Duodenal mucosa (tissue), 2 donors: ENCODE results near the gene KLHDC4.
A peak's percentile ranks its signal among the peaks of the same experiment; 100 is the strongest.

ENCODE experiments used
- H3K27ac ChIP-seq: one replicate; pipeline ENCODE4 v1.7.0; 2013; ENCODE audit warnings: low read depth, low read length
- H3K27me3 ChIP-seq, 2 donors: one replicate each; pipeline ENCODE4 v1.7.0; 2013; ENCODE audit warnings: low read length in 2 of 2, control low read depth in 1 of 2; ENCODE audit not compliant: insufficient read depth in 2 of 2, control insufficient read depth in 1 of 2
- H3K36me3 ChIP-seq, 2 donors: one replicate each; pipeline ENCODE4 v1.7.0; 2013; ENCODE audit warnings: low read length in 2 of 2, control low read depth in 1 of 2; ENCODE audit not compliant: insufficient read depth in 2 of 2, control insufficient read depth in 1 of 2
- H3K4me1 ChIP-seq, 2 donors: one replicate each; pipeline ENCODE4 v1.7.0; 2013; ENCODE audit warnings: low read length in 2 of 2, control low read depth in 1 of 2; ENCODE audit not compliant: insufficient read depth in 2 of 2, control insufficient read depth in 1 of 2
- H3K4me3 ChIP-seq, 2 donors: one replicate each; pipeline ENCODE4 v1.7.0; 2013; ENCODE audit warnings: low read length in 2 of 2, low read depth in 1 of 2
- H3K9ac ChIP-seq, 2 donors: one replicate each; pipeline ENCODE4 v1.7.0; 2013; ENCODE audit warnings: low read length in 2 of 2, low read depth in 1 of 2
- H3K9me3 ChIP-seq, 2 donors: one replicate each; pipeline ENCODE4 v1.7.0; 2013; ENCODE audit warnings: low read length in 2 of 2, control low read depth in 1 of 2; ENCODE audit not compliant: control insufficient read depth in 1 of 2

KLHDC4 gene

GRCh38 chr16:87802670-87803069 lies 36.9 kb upstream of the KLHDC4 start:
- no peaks in the 10 kb centered on the region for H3K9me3 ChIP-seq
- no peak overlapping the region for H3K27ac ChIP-seq
- H3K36me3 ChIP-seq = no peaks in the 10 kb centered on the region
- no peak overlapping the region for H3K9ac ChIP-seq
- no peak overlapping the region for H3K4me3 ChIP-seq
- peaks cover 17 to 19% of the 10 kb centered on the region in 2 donors for H3K4me1 ChIP-seq
- H3K27me3 ChIP-seq = no peaks in the 10 kb centered on the region

- H3K27ac ChIP-seq = no peak overlapping the region
Observed at GRCh38 chr16:87801679-87802259, 36.0 kb upstream of the KLHDC4 start.

GRCh38 chr16:87800497-87800896 lies 34.7 kb upstream of the KLHDC4 start:
- Histone ChIP-seq H3K9ac (no peak overlapping the region), H3K27ac (no peak overlapping the region), H3K9me3 (no peaks in the 10 kb centered on the region), H3K36me3 (no peaks in the 10 kb centered on the region), H3K4me3 (no peak overlapping the region), H3K27me3 (no peaks in the 10 kb centered on the region), H3K4me1 (no peaks in the 10 kb centered on the region)

More at GRCh38 chr16:87801679-87802259, 36.0 kb upstream of the KLHDC4 start:
- Histone ChIP-seq H3K9ac (no peak overlapping the region), H3K4me1 (peaks cover 10% of the 10 kb centered on the region in 2 donors), H3K9me3 (no peaks in the 10 kb centered on the region), H3K27me3 (no peaks in the 10 kb centered on the region), H3K36me3 (no peaks in the 10 kb centered on the region), H3K4me3 (no peak overlapping the region)

- Histone ChIP-seq H3K36me3 (no peaks in the 10 kb centered on the region), H3K4me1 (peaks cover 2 to 4% of the 10 kb centered on the region in 2 donors), H3K9ac (no peak overlapping the region), H3K4me3 (no peak overlapping the region), H3K9me3 (no peaks in the 10 kb centered on the region), H3K27me3 (no peaks in the 10 kb centered on the region), H3K27ac (no peak overlapping the region)
Observed at GRCh38 chr16:87795336-87795735, 29.6 kb upstream of the KLHDC4 start.

GRCh38 chr16:87794485-87795078 lies 28.8 kb upstream of the KLHDC4 start:
- Histone ChIP-seq H3K27ac (no peak overlapping the region), H3K9me3 (no peaks in the 10 kb centered on the region), H3K4me3 (no peak overlapping the region), H3K9ac (no peak overlapping the region), H3K4me1 (peaks cover 9 to 11% of the 10 kb centered on the region in 2 donors), H3K36me3 (no peaks in the 10 kb centered on the region), H3K27me3 (no peaks in the 10 kb centered on the region)

GRCh38 chr16:87792205-87792565 lies 26.4 kb upstream of the KLHDC4 start:
- Histone ChIP-seq H3K4me3 (no peak overlapping the region), H3K4me1 (peaks cover 13 to 16% of the 10 kb centered on the region in 2 donors), H3K9ac (no peak overlapping the region), H3K36me3 (no peaks in the 10 kb centered on the region), H3K27ac (no peak overlapping the region), H3K27me3 (no peaks in the 10 kb centered on the region), H3K9me3 (no peaks in the 10 kb centered on the region)

GRCh38 chr16:87791295-87792204 lies 25.8 kb upstream of the KLHDC4 start:
- Histone ChIP-seq H3K9me3 (no peaks in the 10 kb centered on the region), H3K9ac (no peak overlapping the region), H3K4me1 (peaks cover 13 to 16% of the 10 kb centered on the region in 2 donors), H3K27ac (no peak overlapping the region), H3K27me3 (no peaks in the 10 kb centered on the region), H3K4me3 (no peak overlapping the region), H3K36me3 (no peaks in the 10 kb centered on the region)

GRCh38 chr16:87790292-87791100 lies 24.7 kb upstream of the KLHDC4 start:
- H3K9ac ChIP-seq = no peak overlapping the region
- H3K27me3 ChIP-seq = no peaks in the 10 kb centered on the region
- H3K4me1 ChIP-seq = peaks cover 13 to 16% of the 10 kb centered on the region in 2 donors
- H3K27ac ChIP-seq = no peak overlapping the region
- H3K9me3 ChIP-seq = no peaks in the 10 kb centered on the region
- no peak overlapping the region for H3K4me3 ChIP-seq
- no peaks in the 10 kb centered on the region for H3K36me3 ChIP-seq

GRCh38 chr16:87789437-87790291 lies 23.9 kb upstream of the KLHDC4 start:
- Histone ChIP-seq H3K27me3 (no peaks in the 10 kb centered on the region), H3K4me3 (no peak overlapping the region), H3K4me1 (peaks cover 13 to 16% of the 10 kb centered on the region in 2 donors), H3K36me3 (no peaks in the 10 kb centered on the region), H3K9ac (peak overlapping the region in 1 of 2 donors; percentile 38), H3K9me3 (no peaks in the 10 kb centered on the region), H3K27ac (no peak overlapping the region)
